WTC11 (cell line): Measurements from ENCODE around the gene BAIAP2L1. TPM values are rescaled to one million over a fixed set of nuclear protein-coding genes. Genes with fewer than 3 reads are reported as not detected.

Experiments used
- ATAC-seq: fragments of 200-7000 bp; cut with Tn5 transposase; 2 replicates; pipeline ENCODE4 v1.10.0; 2021; ENCODE audit warnings: mild to moderate bottlenecking, moderate library complexity
- CTCF ChIA-PET: fragments of 300-600 bp; sonication (Branson Sonifier 250); formaldehyde crosslinking; loops from one replicate; lab custom pipeline; 2021; ENCODE audit warnings: antibody characterized with exemption; lab: Charles Lee
- POLR2A ChIA-PET: fragments of 350-600 bp; sonication (Branson Sonifier 250); formaldehyde crosslinking; loops from one replicate; lab custom pipeline; 2021; ENCODE audit warnings: antibody characterized with exemption; lab: Charles Lee
- DNase-seq: peaks from one replicate; pipeline ENCODE4 v3.0.0; 2021; ENCODE audit warnings: low spot score
- H3K27ac Mint-ChIP-seq: 2 replicates; pipeline ENCODE4 v1.8.0; 2021; ENCODE audit warnings: mixed read lengths
- H3K27me3 Mint-ChIP-seq: 2 replicates; pipeline ENCODE4 v1.8.0; 2021; ENCODE audit warnings: low read depth, mild to moderate bottlenecking, moderate library complexity, mixed read lengths
- H3K36me3 Mint-ChIP-seq: 2 replicates; pipeline ENCODE4 v1.8.0; 2021; ENCODE audit warnings: mixed read lengths
- H3K4me1 Mint-ChIP-seq: 2 replicates; pipeline ENCODE4 v1.8.0; 2022; ENCODE audit warnings: mixed read lengths
- H3K4me3 Mint-ChIP-seq: 2 replicates; pipeline ENCODE4 v1.8.0; 2021; ENCODE audit warnings: mild to moderate bottlenecking, moderate library complexity, mixed read lengths
- H3K9me3 Mint-ChIP-seq: 2 replicates; pipeline ENCODE4 v1.8.0; 2021; ENCODE audit warnings: mixed read lengths
- AR ChIP-seq: fragments of 250-450 bp; sonication (Bioruptor Pico); IDR thresholded peaks from 2 replicates; pipeline ENCODE4 v1.9.0; 2021; ENCODE audit warnings: mild to moderate bottlenecking
- ATF2 ChIP-seq: sonication (generic); formaldehyde crosslinking; IDR thresholded peaks from 2 replicates; pipeline ENCODE4 v1.8.1; 2022; ENCODE audit warnings: low read depth, missing genetic modification reagents, borderline replicate concordance
- ATF3 ChIP-seq: sonication (generic); formaldehyde crosslinking; conservative IDR thresholded peaks from 2 replicates; pipeline ENCODE4 v1.8.1; 2022; ENCODE audit warnings: mild to moderate bottlenecking, missing genetic modification reagents
- CBFB ChIP-seq: sonication (generic); formaldehyde crosslinking; IDR thresholded peaks from 2 replicates; pipeline ENCODE4 v1.8.1; 2022; ENCODE audit warnings: mild to moderate bottlenecking, low read depth, missing genetic modification reagents
- GABPB1 ChIP-seq: sonication (generic); formaldehyde crosslinking; IDR thresholded peaks from 2 replicates; pipeline ENCODE4 v1.8.1; 2023; ENCODE audit warnings: mild to moderate bottlenecking, missing genetic modification reagents
- MXD4 ChIP-seq: fragments of 250-450 bp; sonication (Bioruptor Pico); IDR thresholded peaks from 2 replicates; pipeline ENCODE4 v1.8.0; 2021; ENCODE audit warnings: mild to moderate bottlenecking, moderate library complexity, borderline replicate concordance
- NR2C2 ChIP-seq: sonication (generic); formaldehyde crosslinking; IDR thresholded peaks from 2 replicates; pipeline ENCODE4 v1.8.0; 2022; ENCODE audit warnings: mild to moderate bottlenecking, missing genetic modification reagents
- NR3C1 ChIP-seq: sonication (generic); formaldehyde crosslinking; conservative IDR thresholded peaks from 2 replicates; pipeline ENCODE4 v1.8.1; 2023; ENCODE audit warnings: low read depth, mild to moderate bottlenecking, missing genetic modification reagents
- OVOL2 ChIP-seq: fragments of 250-450 bp; sonication (Bioruptor Pico); IDR thresholded peaks from 2 replicates; pipeline ENCODE4 v1.9.0; 2021; ENCODE audit warnings: mild to moderate bottlenecking, borderline replicate concordance
- PRDM15 ChIP-seq: sonication (generic); formaldehyde crosslinking; IDR thresholded peaks from 2 replicates; pipeline ENCODE4 v1.8.0; 2022; ENCODE audit warnings: missing genetic modification reagents
- ZNF138 ChIP-seq: sonication (generic); formaldehyde crosslinking; conservative IDR thresholded peaks from 2 replicates; pipeline ENCODE4 v1.8.1; 2022; ENCODE audit warnings: mild to moderate bottlenecking, moderate library complexity, missing genetic modification reagents
- ZNF219 ChIP-seq: sonication (generic); formaldehyde crosslinking; IDR thresholded peaks from 2 replicates; pipeline ENCODE4 v1.8.0; 2023; ENCODE audit warnings: missing genetic modification reagents, mild to moderate bottlenecking, borderline replicate concordance
- ZSCAN18 ChIP-seq: fragments of 250-450 bp; sonication (Bioruptor Pico); IDR thresholded peaks from 2 replicates; pipeline ENCODE4 v2.1.2; 2022; ENCODE audit warnings: mild to moderate bottlenecking, moderate library complexity
- total RNA-seq: library from RNA; stranded (reverse); gene quantifications from 3 replicates; pipeline ENCODE4 v1.2.3, GENCODE V29; 2021

The BAIAP2L1 gene
- total RNA-seq, 1 experiment from 2014 or later: 37.5 TPM

GRCh38 chr7:98395481-98395880 is 5.4 kb downstream of the BAIAP2L1 start (continued):
- no peak for TF ChIP-seq AR

GRCh38 chr7:98394377-98394836 is 6.5 kb downstream of the BAIAP2L1 start:
- Mint-ChIP-seq H3K4me3 (no peak overlapping the region), H3K27me3 (no peaks in the 10 kb centered on the region), H3K27ac (no peak overlapping the region), H3K9me3 (no peaks in the 10 kb centered on the region), H3K36me3 (peaks cover 3% of the 10 kb centered on the region; the same call in 1 of the 2 replicates), H3K4me1 (peaks cover 29% of the 10 kb centered on the region)
- DNase-seq (no peak), ATAC-seq (no peak)
- CTCF ChIA-PET: no interaction called here
- POLR2A ChIA-PET: no interaction called here
- TF ChIP-seq NR3C1 (CRISPR knock-in tag): no peak

GRCh38 chr7:98387544-98388226 is 13.2 kb downstream of the BAIAP2L1 start:
- DNase-seq: no peak
- Mint-ChIP-seq H3K27me3 (no peaks in the 10 kb centered on the region), H3K36me3 (peaks cover 4% of the 10 kb centered on the region; the same call in 1 of the 2 replicates), H3K9me3 (no peaks in the 10 kb centered on the region), H3K4me1 (peaks cover 6% of the 10 kb centered on the region; the same call in 1 of the 2 replicates), H3K27ac (no peak overlapping the region), H3K4me3 (no peak overlapping the region)
- CTCF ChIA-PET: no interaction called here
- TF ChIP-seq ZNF138 (CRISPR knock-in tag) (no peak), NR2C2 (no peak), PRDM15 (CRISPR knock-in tag) (no peak), ZSCAN18 (CRISPR knock-in tag) (no peak), GABPB1 (no peak), ATF2 (CRISPR knock-in tag) (no peak), MXD4 (CRISPR knock-in tag) (no peak), OVOL2 (no peak), ZNF219 (CRISPR knock-in tag) (no peak), CBFB (CRISPR knock-in tag) (no peak), ATF3 (CRISPR knock-in tag) (no peak)
- POLR2A ChIA-PET: no interaction called here
- ATAC-seq: no peak
